H1 (cell line): ENCODE results near the gene MPP2. TPM values are rescaled to one million over a fixed set of nuclear protein-coding genes. Genes with fewer than 3 reads are reported as not detected.

Source experiments
- BCL11A ChIP-seq, 2 experiments: IDR thresholded peaks; one replicate each; pipeline ENCODE4 v1.6.1; 2011; ENCODE audit warnings: low read depth in 2 of 2, low read length in 2 of 2, mild to moderate bottlenecking in 2 of 2
- EP300 ChIP-seq, 2 experiments: IDR thresholded peaks; 1 replicate in 1 of 2; 2 replicates in 1 of 2; pipeline ENCODE4 v1.6.1; 2011 to 2012; ENCODE audit warnings: low read depth in 2 of 2, low read length in 2 of 2, mild to moderate bottlenecking in 2 of 2, borderline replicate concordance in 1 of 2, inconsistent platforms in 1 of 2, moderate library complexity in 1 of 2
- POLR2AphosphoS5 ChIP-seq: IDR thresholded peaks from 2 replicates; pipeline ENCODE4 v1.6.1; 2011; ENCODE audit warnings: low read depth, low read length
- TBP ChIP-seq: IDR thresholded peaks from 2 replicates; pipeline ENCODE4 v1.6.1; 2011; ENCODE audit warnings: low read depth, low read length, improper control_type of control experiment
- polyA plus RNA-seq, 7 experiments: library from polyadenylated mRNA; depleted of rRNA in 3 of 7; stranded (reverse) in 5 of 7; unstranded in 2 of 7; fragments of >200 nt in 5 of 7; fragments of 200-250 nt in 2 of 7; gene quantifications; 1 replicate in 5 of 7; 2 replicates in 1 of 7; 4 replicates in 1 of 7; pipeline versions ENCODE4 v1.2.1 to v1.2.3, GENCODE V29; 2011 to 2013; ENCODE audit warnings: missing spikeins in 2 of 7, mixed read lengths in 2 of 7
- total RNA-seq: library from RNA; stranded (reverse); fragmentation: NEBNext Ultra II Directional; extraction: Animal tissue kit (Norgen Biotek cat#: 25700); gene quantifications from 2 replicates; pipeline ENCODE4 v1.2.1, GENCODE V29; 2021
- TF ChIP-seq, protein P1 (sequence below): fragments of 300-600 bp; sonication (generic); IDR thresholded peaks from 2 replicates; pipeline ENCODE4 v1.7.1; 2012; ENCODE audit warnings: low read length, moderate library complexity, mild to moderate bottlenecking, inconsistent platforms; ENCODE audit not compliant: insufficient replicate concordance

The MPP2 gene
- total and polyA plus RNA-seq, 2 of the 8 experiments (the other 6 are each of a cell fraction or from before 2014, with no cell fraction given) = 30.9 to 34.1 TPM

GRCh38 chr17:43901861-43902589 lies 5.3 kb downstream of the MPP2 start (continued):
- TF ChIP-seq, protein P1, sequence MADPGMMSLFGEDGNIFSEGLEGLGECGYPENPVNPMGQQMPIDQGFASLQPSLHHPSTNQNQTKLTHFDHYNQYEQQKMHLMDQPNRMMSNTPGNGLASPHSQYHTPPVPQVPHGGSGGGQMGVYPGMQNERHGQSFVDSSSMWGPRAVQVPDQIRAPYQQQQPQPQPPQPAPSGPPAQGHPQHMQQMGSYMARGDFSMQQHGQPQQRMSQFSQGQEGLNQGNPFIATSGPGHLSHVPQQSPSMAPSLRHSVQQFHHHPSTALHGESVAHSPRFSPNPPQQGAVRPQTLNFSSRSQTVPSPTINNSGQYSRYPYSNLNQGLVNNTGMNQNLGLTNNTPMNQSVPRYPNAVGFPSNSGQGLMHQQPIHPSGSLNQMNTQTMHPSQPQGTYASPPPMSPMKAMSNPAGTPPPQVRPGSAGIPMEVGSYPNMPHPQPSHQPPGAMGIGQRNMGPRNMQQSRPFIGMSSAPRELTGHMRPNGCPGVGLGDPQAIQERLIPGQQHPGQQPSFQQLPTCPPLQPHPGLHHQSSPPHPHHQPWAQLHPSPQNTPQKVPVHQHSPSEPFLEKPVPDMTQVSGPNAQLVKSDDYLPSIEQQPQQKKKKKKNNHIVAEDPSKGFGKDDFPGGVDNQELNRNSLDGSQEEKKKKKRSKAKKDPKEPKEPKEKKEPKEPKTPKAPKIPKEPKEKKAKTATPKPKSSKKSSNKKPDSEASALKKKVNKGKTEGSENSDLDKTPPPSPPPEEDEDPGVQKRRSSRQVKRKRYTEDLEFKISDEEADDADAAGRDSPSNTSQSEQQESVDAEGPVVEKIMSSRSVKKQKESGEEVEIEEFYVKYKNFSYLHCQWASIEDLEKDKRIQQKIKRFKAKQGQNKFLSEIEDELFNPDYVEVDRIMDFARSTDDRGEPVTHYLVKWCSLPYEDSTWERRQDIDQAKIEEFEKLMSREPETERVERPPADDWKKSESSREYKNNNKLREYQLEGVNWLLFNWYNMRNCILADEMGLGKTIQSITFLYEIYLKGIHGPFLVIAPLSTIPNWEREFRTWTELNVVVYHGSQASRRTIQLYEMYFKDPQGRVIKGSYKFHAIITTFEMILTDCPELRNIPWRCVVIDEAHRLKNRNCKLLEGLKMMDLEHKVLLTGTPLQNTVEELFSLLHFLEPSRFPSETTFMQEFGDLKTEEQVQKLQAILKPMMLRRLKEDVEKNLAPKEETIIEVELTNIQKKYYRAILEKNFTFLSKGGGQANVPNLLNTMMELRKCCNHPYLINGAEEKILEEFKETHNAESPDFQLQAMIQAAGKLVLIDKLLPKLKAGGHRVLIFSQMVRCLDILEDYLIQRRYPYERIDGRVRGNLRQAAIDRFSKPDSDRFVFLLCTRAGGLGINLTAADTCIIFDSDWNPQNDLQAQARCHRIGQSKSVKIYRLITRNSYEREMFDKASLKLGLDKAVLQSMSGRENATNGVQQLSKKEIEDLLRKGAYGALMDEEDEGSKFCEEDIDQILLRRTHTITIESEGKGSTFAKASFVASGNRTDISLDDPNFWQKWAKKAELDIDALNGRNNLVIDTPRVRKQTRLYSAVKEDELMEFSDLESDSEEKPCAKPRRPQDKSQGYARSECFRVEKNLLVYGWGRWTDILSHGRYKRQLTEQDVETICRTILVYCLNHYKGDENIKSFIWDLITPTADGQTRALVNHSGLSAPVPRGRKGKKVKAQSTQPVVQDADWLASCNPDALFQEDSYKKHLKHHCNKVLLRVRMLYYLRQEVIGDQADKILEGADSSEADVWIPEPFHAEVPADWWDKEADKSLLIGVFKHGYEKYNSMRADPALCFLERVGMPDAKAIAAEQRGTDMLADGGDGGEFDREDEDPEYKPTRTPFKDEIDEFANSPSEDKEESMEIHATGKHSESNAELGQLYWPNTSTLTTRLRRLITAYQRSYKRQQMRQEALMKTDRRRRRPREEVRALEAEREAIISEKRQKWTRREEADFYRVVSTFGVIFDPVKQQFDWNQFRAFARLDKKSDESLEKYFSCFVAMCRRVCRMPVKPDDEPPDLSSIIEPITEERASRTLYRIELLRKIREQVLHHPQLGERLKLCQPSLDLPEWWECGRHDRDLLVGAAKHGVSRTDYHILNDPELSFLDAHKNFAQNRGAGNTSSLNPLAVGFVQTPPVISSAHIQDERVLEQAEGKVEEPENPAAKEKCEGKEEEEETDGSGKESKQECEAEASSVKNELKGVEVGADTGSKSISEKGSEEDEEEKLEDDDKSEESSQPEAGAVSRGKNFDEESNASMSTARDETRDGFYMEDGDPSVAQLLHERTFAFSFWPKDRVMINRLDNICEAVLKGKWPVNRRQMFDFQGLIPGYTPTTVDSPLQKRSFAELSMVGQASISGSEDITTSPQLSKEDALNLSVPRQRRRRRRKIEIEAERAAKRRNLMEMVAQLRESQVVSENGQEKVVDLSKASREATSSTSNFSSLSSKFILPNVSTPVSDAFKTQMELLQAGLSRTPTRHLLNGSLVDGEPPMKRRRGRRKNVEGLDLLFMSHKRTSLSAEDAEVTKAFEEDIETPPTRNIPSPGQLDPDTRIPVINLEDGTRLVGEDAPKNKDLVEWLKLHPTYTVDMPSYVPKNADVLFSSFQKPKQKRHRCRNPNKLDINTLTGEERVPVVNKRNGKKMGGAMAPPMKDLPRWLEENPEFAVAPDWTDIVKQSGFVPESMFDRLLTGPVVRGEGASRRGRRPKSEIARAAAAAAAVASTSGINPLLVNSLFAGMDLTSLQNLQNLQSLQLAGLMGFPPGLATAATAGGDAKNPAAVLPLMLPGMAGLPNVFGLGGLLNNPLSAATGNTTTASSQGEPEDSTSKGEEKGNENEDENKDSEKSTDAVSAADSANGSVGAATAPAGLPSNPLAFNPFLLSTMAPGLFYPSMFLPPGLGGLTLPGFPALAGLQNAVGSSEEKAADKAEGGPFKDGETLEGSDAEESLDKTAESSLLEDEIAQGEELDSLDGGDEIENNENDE = no peak
- no peak for TF ChIP-seq BCL11A (IDR thresholded peaks at IDR 0.05; ENCODE audit: low read depth in 2 of 2, low read length in 2 of 2)
- TF ChIP-seq EP300 (IDR thresholded peaks at IDR 0.05; ENCODE audit: borderline replicate concordance in 1 of 2, low read depth in 2 of 2, low read length in 2 of 2) = no peak
- no peak for TF ChIP-seq POLR2AphosphoS5
- TF ChIP-seq TBP = no peak
